T47D (cell line): ENCODE data around the gene TLL1.

Source experiments
- DNase-seq, 2 experiments: peaks; one replicate each; pipeline versions ENCODE4 v3.0.0 to v3.0.0-alpha.2; 2011 to 2012; ENCODE audit warnings: low read depth in 1 of 2, low spot score in 1 of 2
- JUND ChIP-seq: IDR thresholded peaks from 2 replicates; pipeline ENCODE4 v1.6.1; 2012; ENCODE audit warnings: low read depth
- in situ Hi-C: cut with HindIII; loops from 2 replicates; pipeline ENCODE4 v1.10.0; 2016; ENCODE audit warnings: low sequenced_read_pairs, low pct_unique_long_range_greater_than_20kb

Gene TLL1

GRCh38 chr4:165915215-165915614, 42.2 kb downstream of the TLL1 start:
- in situ Hi-C loops: no loop called here
- TF ChIP-seq JUND: no peak
- DNase-seq: no peak

- in situ Hi-C loops: no loop called here
- DNase-seq: no peak
Observed at GRCh38 chr4:165921546-165921945, 48.5 kb downstream of the TLL1 start.

GRCh38 chr4:165922747-165923146, 49.7 kb downstream of the TLL1 start:
- no peak for TF ChIP-seq JUND
- DNase-seq: no peak
- in situ Hi-C loops: no loop called here

More at GRCh38 chr4:165921546-165921945, 48.5 kb downstream of the TLL1 start:
- TF ChIP-seq JUND: no peak

GRCh38 chr4:165926307-165926706, 53.3 kb downstream of the TLL1 start:
- no peak for TF ChIP-seq JUND

GRCh38 chr4:165927366-165927765, 54.3 kb downstream of the TLL1 start:
- in situ Hi-C loops: no loop called here
- no peak for DNase-seq
- no peak for TF ChIP-seq JUND

More at GRCh38 chr4:165926307-165926706, 53.3 kb downstream of the TLL1 start:
- no peak for DNase-seq
- in situ Hi-C loops: no loop called here

- in situ Hi-C loops: no loop called here
- TF ChIP-seq JUND: no peak
- no peak for DNase-seq
Observed at GRCh38 chr4:165927815-165928214, 54.8 kb downstream of the TLL1 start.

DNA sequence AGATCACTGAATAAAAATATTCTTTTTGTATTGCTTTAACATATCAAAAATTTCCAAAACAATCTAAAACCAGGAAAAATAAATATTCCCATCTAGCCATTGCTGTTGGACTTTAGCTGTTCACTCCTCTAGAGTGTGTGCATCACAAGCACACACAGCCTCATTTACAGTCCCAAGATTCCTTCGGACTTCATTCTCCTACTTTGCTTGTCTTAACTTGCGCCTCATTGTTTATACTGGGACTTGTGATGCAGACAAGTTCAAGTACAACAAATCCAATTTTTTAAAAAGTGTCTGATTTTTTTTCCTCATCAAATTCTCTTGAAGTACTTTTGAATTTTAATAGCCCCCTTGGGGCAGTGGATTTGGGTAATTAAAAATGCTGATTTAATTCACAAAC, 55.6 kb downstream of the TLL1 start:
- DNase-seq: no peak
- no peak for TF ChIP-seq JUND
- in situ Hi-C loops: no loop called here

DNA sequence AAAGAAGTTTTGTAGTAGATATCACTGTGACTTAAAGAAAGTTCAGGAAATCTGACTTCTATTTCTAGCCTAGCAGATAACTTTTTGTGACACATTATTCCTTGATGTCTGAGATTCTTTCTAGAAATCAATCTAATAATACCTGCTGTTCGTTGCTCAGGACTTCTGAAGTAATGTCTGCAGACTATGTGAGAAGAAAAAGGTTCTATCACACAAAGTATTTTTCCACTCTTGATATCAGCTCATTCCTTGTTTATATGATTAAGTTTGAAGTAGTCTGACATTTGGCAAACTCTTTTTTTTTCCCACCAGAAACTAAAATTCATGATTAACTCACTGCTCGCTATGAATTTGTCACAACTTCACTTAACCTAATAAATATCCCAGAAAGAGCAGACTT, 56.6 kb downstream of the TLL1 start:
- TF ChIP-seq JUND: no peak
- in situ Hi-C loops: no loop called here
- no peak for DNase-seq

GRCh38 chr4:165931741-165932140, 58.7 kb downstream of the TLL1 start:
- TF ChIP-seq JUND: no peak
- DNase-seq: no peak
- in situ Hi-C loops: no loop called here

GRCh38 chr4:165944900-165945299, 71.9 kb downstream of the TLL1 start:
- TF ChIP-seq JUND: no peak
- in situ Hi-C loops: no loop called here
- no peak for DNase-seq

- TF ChIP-seq JUND: no peak
- in situ Hi-C loops: no loop called here
- DNase-seq: peak in 1 of 2 experiments; percentile 1
Observed at GRCh38 chr4:165945991-165946390, 73.0 kb downstream of the TLL1 start.

DNA sequence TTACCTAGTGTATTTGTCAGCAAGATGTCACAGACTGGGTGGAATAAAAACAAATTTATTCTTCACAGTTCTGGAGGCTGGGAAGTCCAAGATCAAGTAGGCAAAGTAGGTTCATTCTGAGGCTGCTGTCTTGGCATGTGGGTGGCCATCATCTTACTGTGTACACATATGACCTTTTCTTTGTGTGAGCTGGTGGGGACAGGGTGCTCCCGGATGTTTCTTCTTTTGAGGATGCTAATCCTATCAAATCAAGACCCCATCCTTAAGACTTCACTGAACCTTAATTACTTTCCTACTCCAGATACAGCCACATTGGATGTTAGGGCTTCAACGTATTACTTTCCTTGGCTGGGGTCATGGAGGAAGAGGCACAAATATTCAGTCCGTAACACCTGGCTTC, 74.0 kb downstream of the TLL1 start:
- no peak for TF ChIP-seq JUND
- in situ Hi-C loops: no loop called here
- no peak for DNase-seq

- in situ Hi-C loops: no loop called here
- TF ChIP-seq JUND: no peak
- peak in 1 of 2 experiments; percentile 1 for DNase-seq
Observed at GRCh38 chr4:165953181-165953580, 80.1 kb downstream of the TLL1 start.

DNA sequence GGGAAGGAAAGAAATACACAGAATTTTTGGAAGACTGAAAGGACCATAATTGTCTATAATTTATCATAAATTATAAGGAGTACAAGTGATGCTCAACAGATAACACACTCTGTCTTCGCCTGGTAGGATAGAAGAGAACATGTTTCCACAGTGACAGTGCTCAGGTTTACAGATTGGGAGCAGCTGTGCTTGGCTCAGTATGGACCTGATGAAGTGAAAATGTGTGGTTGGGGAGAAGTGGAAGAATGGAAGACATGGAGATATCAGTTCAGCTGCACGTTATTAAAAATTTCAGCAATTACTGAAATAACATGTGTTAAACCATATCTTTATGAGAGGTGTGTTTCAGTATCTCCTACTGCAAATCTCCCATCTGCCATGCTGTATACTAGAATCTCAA, 90.6 kb downstream of the TLL1 start:
- in situ Hi-C loops: no loop called here
- TF ChIP-seq JUND: no peak
- no peak for DNase-seq
